Esophagus squamous epithelium (tissue), 4 donors: Measurements from ENCODE around the gene CPED1.

ENCODE experiments used
- CTCF ChIP-seq, 6 experiments: fragments of 450-650 bp in 4 of 6; fragments of 200-600 bp in 2 of 6; sonication (generic) in 2 of 6; IDR thresholded peaks; one replicate each; pipeline ENCODE4 v1.5.1; 2016 to 2019; ENCODE audit warnings: antibody characterized with exemption in 6 of 6, mild to moderate bottlenecking in 4 of 6, moderate library complexity in 4 of 6
- POLR2A ChIP-seq, 4 donors: fragments of 450-650 bp; IDR thresholded peaks; one replicate each; pipeline ENCODE4 v1.6.1; 2017; ENCODE audit warnings: antibody characterized with exemption in 4 of 4, mild to moderate bottlenecking in 4 of 4, moderate library complexity in 3 of 4

- TF ChIP-seq CTCF (IDR thresholded peaks at IDR 0.05) (no peak), POLR2A (IDR thresholded peaks at IDR 0.05) (no peak)
Measured at GRCh38 chr7:121082400-121083101, 94.0 kb downstream of the CPED1 start.
